Amniotic epithelial cell (primary cell): Measurements from ENCODE around the gene SRP19.

Experiments
- DNase-seq: peaks from one replicate; pipeline ENCODE4 v3.0.0-alpha.2; 2010; ENCODE audit warnings: low read depth

SRP19 gene

GRCh38 chr5:112860929-112861637, at the start of gene SRP19:
TSS of gene SRP19 (plus strand) at chr5:112861287. CDS start at chr5:112861377, 90 bp downstream.
- DNase-seq: peak; percentile 98

DNA sequence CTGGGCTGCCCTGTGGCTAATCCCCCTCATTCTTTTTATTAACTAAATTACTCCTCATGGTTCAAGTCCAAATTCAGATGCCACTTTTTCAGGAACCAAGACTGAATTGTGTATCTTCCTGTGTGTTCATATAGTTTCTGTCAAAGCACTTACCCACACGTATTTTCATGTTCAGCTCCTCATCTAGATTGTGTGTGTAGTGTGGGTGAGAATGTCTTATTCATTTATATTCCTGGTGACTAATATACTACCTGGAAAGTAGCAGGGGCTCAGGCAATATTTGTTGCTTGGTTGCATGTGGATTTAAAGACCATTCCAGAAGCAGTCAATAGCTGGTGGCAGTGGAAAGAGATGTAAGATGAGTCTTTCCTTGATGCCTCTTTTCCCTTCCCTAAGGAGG, 48.5 kb upstream of the SRP19 start:
- DNase-seq: no peak

GRCh38 chr5:112820246-112820645, 40.8 kb upstream of the SRP19 start:
- DNase-seq: no peak

DNA sequence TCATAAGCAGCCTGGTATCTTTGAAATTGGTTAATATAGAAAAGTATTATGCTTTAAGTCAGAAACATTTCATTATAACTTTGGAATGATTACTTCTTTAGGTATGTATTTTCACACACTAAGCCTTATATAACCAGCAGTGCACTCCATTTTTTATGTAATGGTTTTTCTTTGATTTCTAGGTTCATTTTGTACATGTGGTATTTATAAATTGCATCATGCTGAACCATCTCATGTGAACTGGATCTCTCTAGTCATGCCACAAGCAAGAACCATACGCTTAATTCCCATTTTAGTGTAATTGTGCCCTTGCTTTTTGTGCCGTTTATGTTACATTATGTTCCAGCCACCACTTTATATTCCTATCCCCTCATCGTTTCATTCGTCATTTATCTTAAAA, 38.6 kb upstream of the SRP19 start:
- no peak for DNase-seq

- no peak for DNase-seq
Observed at GRCh38 chr5:112823181-112823580, 37.9 kb upstream of the SRP19 start.

- DNase-seq: no peak
Observed at GRCh38 chr5:112823656-112824055, 37.4 kb upstream of the SRP19 start.

- no peak for DNase-seq
Observed at GRCh38 chr5:112824197-112824596, 36.9 kb upstream of the SRP19 start.

GRCh38 chr5:112830378-112830777, 30.7 kb upstream of the SRP19 start:
- DNase-seq: no peak

DNA sequence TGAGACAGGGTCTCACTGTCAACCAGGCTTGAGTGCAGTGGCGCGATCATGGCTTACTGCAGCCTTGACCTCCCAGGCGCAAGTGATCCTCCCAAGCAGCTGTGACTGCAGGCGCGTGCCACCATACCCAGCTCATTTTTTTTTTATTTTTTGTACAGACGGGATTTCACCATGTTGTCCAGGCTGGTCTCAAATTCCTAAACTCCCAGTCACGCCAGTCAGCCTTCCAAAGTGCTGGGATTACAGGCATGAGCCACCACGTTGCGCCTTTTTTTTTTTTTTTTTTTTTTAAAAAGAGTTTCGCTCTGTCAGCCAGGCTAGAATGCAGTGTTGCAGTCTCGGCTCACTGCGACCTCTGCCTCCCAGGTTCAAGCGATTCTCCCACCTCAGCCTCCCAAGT, 27.1 kb upstream of the SRP19 start:
- DNase-seq: no peak

GRCh38 chr5:112844489-112844888, 16.6 kb upstream of the SRP19 start:
- no peak for DNase-seq

DNA sequence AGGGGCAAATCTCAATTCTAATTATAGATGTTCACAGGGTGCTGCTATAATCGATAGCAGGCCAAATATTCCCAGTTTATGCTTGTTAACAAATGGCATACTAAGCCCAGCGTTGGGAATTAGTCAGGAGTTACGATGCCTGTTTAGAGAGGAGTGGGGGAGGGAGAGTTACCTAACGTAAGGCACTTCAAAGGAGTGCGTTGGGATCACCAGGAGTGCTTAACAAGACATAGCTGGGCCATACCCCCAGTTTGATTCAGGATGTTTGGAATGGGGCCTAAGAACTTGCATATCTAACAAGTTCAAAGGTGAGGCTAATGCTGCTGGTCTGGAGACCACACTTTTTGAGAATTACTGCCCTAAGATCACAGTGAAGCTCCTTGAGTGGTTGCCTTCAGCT, 14.5 kb upstream of the SRP19 start:
- no peak for DNase-seq

DNA sequence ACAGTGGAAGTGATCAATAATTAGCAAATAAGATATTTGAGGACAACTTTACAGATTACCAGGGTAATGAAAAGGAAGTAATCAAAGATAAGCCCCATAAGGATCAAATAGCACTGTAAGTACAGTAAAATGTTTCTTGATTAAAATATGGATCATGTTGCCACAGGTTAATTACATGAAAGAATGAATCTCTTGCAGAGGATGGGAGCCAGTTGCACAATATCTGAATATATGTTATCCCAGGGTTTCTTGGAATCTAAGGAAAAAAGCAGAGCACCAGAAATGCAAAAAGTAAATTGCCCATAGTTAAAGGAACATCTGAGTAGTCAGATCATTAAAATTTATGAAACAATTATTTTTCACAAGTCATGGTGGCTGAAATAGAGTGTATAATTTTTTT, 13.8 kb upstream of the SRP19 start:
- no peak for DNase-seq

GRCh38 chr5:112848116-112848811, 12.8 kb upstream of the SRP19 start:
- DNase-seq: peak; percentile 68

DNA sequence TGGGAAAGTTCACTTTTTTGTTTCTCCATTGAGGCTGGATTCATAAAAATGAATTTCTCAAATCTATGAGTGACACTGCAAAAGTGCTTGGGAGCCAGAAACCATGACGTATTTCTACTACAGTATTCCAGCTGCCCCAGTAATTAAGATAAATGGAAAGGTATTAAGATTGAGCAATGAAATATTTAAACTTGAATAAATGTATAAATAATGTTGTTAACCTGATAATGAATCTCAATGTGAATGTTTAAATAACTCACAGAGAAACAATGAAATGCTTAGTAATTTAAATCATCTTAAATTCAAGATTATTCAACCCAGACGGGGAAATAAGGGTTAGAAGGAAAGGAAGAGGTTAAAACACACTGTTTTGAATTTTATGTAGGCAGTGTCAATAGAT, 11.2 kb upstream of the SRP19 start:
- no peak for DNase-seq

- DNase-seq: no peak
Observed at GRCh38 chr5:112854651-112855050, 6.4 kb upstream of the SRP19 start.

- DNase-seq: peak; percentile 11
Observed at GRCh38 chr5:112857866-112858265, 3.2 kb upstream of the SRP19 start.

DNA sequence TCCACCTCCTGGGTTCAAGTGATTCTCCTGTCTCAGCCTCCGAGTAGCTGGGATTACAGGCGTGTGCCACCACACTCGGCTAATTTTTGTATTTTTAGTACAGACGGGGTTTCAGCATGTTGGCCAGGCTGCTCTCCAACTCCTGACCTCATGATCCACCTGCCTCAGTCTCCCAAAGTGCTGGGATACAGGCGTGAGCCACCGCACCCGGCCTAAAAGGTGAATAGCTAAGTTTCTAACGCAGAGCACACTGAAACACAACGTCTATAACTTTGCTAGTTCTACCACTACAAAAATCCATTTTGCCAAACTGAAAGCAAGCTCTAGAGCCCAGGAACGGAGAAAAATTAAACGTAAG, 537 bp upstream of the SRP19 start:
- DNase-seq: peak; percentile 9

DNA sequence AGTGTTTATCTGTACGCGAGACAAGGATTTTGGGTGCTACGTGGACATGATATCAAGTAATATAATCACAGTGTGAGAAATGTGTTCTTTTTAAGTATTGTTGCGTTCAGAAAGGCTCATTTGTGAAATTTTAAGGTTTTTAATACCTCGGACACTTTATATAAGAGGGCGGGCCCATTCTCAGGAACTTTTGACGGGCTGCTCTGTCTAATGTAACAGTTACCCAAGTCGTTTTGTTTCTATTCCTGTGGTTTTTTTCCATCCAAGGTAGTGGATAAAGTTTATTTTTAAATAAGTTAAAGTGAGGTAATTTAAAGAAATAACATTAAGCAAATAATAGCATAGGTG, 525 bp downstream of the SRP19 start:
- no peak for DNase-seq

DNA sequence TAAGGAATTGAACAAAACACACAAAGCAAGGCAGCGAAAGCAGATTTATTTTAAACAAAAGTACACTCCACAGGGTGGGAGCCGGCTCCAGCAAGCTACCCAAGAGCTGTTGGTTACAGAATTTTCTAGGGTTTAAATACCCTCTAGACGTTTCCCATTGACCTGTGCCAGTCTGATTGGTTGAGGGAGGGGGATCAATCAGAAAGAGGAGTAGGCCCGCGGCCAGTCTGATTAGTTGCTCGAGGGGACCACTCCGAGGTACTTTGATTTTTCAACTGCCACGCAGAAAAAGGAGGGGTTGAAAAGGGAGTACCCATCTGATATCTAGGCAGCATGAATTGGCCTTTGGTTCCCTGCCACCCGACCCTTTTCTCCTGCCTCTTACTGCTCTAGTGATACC, 998 bp downstream of the SRP19 start:
- DNase-seq: no peak

DNA sequence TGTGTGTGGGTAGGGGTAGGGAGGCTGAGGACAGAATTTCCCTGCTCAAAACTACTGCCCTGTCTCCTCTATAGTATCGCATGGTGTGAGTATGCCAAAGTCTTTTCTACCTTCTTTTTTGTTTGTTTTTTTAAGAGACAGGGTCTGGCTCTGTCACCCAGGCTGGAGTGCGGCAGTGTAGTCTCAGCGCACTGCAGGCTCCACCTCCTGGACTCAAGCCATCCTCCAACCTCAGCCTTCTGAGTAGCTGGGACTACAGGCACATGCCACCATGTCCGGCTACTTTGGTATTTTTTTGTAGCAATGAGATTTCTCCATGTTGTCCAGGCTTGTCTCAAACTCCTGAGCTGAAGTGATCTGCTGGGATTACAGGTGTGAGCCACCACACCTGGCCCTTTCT, 2.5 kb downstream of the SRP19 start:
- no peak for DNase-seq

- no peak for DNase-seq
Observed at GRCh38 chr5:112865128-112865527, 4.0 kb downstream of the SRP19 start.

DNA sequence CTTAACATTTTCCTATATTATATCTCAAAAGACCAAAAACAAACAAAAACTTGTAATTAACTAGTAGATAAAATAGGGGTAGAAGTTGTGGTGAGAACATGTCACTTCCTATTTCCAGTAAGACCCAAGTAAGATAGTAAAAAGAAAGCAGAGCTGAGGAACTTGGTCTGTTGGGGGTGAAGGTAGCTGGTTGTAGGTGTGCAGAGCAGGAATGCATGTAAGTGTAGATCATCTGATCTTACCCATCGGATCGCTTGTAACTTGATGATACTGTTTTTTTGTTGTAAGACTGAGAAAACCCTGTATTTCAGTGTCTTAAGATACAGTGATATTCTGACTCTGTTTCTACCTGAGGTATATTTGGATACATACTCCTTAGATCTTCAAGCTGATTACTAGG, 5.7 kb downstream of the SRP19 start:
- DNase-seq: no peak

DNA sequence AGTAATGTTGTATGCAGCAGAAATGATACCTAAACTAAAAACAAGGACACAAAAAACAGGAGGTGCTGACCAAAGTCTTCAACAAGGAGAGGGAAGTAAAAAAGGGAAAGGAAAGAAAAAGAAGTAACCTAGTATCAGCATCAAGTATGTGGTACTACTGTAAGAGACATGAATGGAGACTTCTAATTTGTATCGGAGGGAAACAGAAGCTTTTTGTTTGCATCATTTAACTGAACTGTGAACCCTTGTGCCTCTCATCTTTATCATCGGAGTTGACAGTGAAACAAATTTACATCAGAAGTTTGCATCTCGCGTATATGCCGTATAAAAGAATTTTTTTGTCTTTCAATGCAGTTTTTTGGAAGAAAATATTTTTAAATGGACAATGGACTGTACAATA, 6.3 kb downstream of the SRP19 start:
- DNase-seq: no peak

- no peak for DNase-seq
Observed at GRCh38 chr5:112869948-112870347, 8.9 kb downstream of the SRP19 start.
